IPS-NIHi7 (cell line): ENCODE data around the gene LTBP3.
"Not testable (repeated sequence)": the region's sequence is repeated elsewhere in the genome, so short reads cannot be mapped to it uniquely, and the experiment has no call there.

Experiments used
- DNase-seq: peaks from one replicate; pipeline ENCODE4 v3.0.0; 2012; ENCODE audit warnings: mixed read lengths; ENCODE audit errors: extremely low spot score

LTBP3 gene

DNA sequence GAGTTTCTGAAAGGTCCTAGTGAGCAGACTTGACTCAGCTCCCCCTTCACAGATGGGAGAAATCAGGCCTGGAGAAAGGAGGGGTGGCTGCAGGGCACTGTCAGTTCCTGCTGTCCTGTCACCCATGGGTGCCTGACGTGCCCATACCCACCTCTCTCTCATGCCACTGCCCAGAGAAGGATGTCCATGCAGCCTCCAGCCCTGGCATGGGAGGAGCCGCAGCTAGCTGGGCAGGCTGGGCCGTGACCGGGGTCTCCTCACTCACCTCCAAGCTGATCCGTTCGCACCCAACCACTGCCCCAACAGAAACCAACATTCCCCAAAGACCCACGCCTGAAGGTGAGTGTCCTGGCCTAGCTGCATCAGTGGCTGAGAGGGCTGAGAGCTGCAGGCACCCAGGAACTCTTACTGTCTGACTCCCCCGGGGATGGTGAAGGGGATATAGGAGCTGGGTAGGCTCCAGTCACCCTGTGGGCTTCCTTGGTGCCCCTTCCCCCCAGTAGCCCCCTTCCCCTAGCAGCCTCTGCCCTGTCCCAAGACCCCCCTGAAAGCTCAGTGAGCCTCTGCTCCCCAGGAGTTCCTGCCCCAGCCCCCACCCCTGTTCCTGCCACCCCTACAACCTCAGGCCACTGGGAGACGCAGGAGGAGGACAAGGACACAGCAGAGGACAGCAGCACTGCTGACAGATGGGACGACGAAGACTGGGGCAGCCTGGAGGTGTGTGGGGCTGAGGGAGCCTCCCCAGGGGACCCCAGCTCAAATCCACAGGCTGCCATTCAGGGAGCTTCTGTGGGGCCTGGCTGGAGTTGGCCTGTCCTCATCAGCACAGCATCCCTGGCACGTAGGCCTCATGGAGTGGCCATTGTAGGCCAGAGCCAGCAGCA lies 21.5 kb downstream of the LTBP3 start:
- no peak for DNase-seq

DNA sequence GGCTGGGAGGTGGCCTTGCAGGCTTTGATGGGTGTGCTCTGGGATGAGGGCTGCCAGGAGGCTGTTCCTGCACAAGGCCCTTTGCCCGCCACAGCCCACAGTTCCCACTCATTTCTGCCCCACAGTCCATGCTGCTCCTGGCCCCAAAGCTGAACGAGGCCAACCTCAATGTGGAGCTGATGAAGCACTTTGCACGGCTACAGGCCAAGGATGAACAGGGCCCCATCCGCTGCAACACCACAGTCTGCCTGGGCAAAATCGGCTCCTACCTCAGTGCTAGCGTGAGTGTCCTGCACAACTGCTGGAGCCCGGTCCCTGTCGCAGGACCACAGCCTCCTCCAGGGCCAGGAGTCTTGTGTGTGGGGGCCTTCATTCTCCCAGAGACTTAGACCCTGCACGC lies 23.1 kb downstream of the LTBP3 start:
- no peak for DNase-seq

DNA sequence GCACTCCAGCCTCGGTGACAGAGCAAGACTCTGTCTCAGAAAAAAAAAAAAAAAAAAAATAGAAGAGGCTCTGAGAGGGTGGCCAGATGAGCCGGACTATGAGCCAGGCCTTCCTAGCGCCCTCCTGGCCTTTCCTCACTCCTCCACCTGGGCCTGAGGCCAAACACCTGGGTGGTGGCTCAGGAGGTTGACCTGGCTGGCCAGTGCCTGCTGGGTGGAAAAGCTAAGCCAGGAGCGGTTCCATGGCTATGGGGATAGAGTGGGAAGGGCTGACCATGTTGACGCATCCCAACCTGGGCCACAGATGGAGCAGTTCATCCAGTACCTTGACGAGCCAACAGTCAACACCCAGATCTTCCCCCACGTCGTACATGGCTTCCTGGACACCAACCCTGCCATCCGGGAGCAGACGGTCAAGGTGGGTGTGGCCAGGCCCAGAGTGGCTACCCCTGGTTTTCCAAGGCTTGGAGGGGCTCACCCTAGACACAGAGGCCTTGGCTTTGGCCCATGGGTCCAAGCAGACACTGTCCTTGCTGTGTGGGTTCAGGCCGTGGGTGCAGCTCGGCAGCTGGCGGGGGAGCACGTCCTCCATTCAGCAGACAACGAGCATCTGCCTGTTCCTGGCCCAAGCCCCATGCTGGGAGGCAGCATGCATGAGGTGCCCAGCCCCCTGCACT lies 25.6 kb downstream of the LTBP3 start:
- no peak for DNase-seq

DNA sequence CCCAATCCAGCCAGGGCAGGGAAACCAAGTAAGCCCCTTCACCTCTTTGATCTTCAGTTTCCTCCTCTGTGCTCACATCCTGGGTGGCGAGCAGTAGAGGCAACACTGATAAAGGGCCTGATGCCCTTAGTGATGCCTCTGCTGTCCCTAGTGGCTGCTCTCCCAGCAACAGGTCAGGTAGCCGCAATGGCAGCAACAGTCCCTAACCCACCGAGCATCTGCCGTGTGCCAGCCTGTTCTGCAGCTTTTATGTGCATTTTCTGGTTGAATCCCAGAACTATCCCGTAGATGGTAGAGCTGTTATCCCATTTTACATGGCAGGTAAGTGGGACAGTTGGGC lies 28.0 kb downstream of the LTBP3 start:
- peak; percentile 46 for DNase-seq

DNA sequence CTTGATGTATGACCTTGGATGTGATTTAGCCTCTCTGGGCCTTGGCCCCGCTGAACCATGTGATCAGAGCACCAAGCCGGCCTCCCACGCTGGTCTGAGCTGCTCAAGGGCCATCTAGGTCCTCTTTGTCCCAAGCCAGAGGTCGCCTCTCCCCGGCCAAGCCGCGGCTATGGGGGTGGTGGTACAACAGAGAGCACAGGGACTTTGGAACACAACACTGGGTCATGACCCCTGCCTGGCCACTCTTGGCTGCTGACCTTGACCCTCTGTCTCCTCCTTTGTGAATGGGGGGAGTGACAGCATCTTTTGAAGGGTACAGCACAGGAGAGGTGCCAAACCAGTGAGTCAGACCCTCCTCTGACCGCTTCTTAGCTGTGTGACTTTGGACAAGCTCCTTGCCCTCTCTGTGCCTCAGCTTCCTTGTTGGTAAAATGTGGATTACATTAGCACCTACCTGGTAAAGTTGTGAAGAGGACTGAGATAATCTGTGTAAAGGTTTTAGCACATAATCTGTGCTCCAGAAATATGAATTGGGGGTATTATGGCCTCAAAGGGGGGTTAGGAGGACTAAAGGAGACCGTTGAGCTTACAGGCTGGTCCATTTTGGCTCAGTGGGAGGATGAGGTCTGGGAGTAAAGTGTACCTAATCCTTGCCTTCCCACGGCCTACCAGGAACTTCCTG lies 28.5 kb downstream of the LTBP3 start:
- no peak for DNase-seq

DNA sequence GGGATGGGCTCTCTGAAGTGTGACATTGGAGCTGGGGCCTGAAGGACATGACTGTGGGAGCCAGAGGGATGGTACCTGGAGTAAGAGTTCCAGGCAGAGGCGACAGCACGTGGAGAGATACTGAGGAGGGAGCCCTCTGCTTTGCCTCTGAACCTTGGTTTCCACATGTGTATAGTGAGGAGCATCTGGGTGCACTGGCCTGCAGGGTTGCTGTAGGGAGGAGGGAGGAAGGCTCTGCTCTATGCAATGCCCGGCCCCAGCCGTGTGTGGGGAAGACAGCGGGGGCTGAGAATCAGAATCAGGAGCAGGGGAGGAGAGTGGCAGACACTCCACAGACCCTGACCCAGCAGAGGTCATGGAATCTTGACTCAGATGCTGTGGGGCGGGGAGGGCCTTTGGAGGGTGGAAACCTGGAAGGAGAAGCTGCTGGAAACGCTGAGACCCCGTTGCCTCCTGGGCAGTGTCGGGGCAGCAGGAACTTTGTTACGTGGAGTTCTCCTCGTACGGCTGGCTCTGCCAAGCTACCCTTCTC lies 29.3 kb downstream of the LTBP3 start:
- DNase-seq, result no peak

DNA sequence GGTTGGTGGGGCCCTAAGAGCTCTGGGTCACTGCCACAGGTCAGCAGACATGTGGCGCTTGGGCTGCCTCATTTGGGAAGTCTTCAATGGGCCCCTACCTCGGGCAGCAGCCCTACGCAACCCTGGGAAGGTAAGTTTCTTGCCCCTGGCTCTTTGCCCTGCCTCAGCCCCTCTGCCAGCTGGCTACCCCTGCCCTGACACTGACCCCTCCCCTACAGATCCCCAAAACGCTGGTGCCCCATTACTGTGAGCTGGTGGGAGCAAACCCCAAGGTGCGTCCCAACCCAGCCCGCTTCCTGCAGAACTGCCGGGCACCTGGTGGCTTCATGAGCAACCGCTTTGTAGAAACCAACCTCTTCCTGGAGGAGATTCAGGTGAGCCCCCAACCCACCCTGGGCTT lies 31.4 kb downstream of the LTBP3 start:
- no peak for DNase-seq

DNA sequence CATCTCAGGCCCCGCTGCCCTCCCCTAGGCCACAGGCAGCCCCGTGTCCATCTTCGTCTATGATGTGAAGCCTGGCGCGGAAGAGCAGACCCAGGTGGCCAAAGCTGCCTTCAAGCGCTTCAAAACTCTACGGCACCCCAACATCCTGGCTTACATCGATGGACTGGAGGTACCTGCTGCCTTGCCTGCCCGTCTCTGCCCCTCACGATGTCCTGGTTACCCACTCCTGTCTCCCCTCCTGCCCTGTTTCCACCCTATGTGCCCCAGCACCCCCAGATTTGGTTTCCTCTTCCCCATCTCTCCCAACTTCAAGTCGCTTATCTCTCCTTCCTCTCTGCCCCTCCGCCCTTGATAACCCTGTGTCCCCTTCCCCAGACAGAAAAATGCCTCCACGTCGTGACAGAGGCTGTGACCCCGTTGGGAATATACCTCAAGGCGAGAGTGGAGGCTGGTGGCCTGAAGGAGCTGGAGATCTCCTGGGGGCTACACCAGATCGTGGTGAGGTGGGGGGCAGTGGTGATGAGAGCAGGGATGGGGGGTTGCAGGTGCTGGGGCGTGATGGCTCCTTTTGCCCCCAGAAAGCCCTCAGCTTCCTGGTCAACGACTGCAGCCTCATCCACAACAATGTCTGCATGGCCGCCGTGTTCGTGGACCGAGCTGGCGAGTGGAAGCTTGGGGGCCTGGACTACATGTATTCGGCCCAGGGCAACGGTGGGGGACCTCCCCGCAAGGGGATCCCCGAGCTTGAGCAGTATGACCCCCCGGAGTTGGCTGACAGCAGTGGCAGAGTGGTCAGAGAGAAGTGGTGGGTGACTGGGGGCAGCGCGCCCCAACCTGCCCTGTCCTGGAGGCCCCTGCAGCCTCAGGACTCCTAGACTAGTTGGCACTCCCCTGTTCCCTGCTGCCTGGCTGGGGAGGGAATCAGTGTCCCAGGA lies 32.3 kb downstream of the LTBP3 start:
- DNase-seq, result no peak

DNA sequence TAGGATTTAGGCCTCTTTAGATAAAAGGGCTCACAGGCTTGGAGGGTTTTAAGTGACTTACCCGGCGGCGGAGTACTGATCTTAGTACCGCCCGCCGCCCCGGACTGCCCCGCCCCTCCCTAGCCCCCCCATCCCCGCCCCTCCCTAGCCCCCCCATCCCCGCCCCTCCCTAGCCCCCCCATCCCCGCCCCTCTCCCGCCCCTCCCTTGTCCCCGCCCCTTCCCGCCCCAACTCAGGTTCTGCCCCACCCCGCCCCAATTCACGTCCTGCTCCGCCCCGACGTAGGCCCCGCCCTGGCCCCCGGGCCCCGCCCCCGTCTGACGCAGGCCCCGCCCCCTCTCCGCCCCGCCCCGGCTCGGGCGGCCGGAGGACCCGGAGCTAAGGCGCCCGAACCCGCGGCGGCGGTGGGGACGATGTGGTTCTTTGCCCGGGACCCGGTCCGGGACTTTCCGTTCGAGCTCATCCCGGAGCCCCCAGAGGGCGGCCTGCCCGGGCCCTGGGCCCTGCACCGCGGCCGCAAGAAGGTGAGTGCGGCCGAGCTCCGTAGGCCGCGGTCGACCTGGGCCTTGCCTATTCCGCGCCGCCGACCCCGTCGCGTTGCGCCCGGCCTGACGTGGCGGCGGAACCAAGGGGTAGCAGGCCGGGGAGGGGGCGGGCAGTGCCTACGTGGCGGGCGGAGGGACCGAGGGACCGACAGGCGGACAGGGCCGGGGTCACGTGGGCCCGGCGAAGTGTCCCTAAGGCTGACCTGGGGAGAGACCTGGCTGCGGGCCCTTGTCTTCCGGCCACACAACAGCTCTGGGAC lies 33.2 kb downstream of the LTBP3 start, which contains the start of gene SCYL1:
Gene SCYL1 (plus strand): TSS at position 343 of the 805 bp plus-strand sequence. CDS start 71 bp downstream, at position 414.
- DNase-seq, result peak; percentile 92

DNA sequence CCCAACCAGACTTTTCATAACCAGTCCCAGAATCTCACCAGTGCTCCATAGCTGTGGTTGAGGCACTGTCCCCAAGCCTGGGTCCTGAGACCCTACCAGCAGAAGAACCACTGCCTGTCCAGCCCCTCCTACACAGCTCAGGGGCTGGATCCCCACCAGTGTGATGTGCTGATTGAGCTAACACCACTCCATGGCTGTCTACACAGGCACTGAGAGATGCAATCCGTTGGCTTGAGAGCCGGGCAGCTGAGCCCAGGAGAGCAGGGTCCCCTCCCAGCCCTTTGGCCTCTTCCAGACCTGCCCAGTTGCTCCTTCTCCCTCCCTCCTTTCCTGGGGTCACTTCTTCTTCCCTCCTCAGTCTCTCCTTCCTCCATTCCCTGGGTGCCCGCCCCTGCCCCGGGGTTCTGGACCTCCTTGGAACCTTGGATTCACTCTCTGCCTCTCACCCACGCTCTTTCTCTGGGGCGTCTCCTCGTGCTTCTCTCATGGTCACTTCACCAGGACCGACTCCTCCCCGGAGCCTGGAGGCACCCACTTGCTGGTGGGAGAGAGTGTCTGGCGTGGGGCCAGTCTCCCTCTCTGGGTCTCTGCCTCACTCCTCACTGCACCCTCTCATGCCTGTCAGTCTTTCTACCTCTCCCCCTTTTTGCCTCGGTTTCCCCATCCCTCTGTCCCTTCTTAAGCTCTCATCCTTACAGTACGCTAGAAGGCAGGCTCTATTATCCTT lies 34.0 kb downstream of the LTBP3 start:
- no peak for DNase-seq

DNA sequence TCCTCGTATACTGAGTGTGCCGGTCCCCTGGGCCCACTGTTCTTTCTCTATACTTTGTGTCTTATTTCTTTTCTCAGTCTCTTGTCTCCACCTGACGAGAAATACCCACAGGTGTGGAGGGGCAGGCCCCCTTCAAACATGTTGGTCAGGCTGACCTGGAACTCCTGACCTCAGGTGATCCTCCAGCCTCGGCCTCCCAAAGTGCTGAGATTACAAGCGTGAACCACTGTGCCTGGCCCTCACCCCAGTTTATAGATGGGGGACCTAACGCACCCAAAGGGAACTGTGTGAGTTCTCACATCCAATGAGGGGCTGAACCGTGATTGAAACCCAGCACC lies 34.6 kb downstream of the LTBP3 start:
- DNase-seq, result not testable (repeated sequence)

DNA sequence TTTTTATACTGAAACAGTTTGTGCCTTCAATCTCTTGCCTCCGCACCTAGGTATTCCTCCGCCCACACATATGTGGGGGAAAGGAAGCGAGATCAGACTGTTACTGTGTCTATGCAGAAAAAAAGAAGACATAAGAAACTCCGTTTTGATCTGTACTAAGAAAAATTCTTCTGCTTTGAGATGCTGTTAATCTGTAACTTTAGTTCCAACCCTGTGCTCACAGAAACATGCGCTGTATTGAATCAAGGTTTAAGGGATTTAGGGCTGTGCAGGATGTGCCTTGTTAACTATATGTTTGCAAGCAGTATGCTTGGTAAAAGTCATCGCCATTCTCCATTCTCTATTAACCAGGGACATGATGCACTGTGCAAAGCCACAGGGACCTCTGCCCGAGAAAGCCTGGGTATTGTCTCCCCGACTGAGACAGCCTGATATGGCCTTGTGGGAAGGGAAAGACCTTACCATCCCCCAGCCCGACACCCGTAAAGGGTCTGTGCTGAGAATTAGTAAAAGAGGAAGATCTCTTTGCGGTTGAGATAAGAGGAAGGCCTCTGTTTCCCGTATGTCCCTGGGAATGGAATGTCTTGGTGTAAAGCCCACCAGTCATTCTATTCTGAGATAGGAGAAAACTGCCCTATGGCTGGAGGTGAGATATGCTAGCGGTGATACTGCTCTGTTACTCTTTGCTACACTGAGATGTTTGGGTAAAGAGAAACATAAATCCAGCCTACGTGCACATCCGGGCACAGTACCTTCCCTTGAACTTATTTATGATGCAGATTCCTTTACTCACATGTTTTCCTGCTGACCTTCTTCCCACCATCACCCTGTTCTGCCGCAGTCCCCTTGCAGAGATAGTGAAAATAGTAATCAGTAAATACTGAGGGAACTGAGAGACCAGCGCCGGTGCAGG lies 35.2 kb downstream of the LTBP3 start:
- DNase-seq, result not testable (repeated sequence)

DNA sequence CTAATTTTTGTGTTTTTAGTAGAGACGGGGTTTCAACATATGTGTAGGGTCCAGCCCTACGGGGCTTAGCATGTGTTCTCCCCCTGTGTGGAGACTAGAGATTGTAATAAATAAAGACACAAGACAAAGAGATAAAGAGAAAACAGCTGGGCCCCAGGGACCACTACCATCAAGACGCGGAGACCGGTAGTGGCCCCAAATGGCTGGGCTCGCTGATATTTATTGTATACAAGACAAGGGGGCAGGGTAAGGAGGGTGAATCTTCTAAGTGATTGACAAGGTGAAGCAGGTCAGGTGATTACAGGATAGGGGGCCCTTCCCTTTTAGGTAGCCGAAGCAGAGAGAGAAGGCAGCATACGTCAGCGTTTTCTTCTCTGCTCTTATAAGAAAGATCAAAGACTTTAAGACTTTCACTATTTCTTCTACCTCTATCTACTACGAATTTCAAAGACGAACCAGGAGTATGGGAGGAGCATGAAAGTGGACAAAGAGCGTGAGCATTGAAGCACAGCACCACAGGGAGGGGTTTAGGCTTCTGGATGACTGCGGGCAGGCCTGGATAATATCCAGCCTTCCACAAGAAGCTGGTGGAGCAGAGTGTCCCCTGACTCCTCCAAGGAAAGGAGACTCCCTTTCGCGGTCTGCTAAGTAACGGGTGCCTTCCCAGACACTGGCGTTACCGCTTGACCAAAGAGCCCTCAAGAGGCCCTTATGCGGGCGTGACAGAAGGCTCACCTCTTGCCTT lies 36.2 kb downstream of the LTBP3 start:
- DNase-seq, result not testable (repeated sequence)

DNA sequence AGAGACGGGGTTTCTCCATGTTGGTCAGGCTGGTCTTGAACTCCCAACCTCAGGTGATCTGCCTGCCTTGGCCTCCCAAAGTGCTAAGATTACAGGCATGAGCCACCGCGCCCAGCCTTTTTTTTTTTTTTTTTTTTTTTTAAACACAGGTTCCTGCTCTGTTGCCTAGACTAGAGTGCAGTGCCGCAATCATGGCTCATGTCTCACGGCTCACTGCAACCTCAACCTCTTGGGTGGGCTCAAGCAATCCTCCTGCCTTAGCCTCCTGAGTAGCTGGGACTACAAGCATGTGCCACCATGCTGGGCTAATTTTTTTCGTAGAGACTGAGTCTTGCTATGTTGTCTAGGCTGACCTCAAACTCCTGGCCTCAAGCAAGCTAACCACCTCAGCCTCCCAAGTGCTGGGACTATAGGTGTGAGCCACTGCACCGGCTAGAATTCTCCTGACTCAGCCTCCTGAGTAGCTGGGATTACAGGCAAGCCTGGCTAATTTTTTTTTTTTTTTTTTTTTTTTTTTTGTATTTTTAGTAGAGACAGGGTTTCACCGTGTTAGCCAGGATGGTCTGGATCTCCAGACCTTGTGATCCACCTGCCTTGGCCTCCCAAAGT lies 39.1 kb downstream of the LTBP3 start:
- DNase-seq, result not testable (repeated sequence)

DNA sequence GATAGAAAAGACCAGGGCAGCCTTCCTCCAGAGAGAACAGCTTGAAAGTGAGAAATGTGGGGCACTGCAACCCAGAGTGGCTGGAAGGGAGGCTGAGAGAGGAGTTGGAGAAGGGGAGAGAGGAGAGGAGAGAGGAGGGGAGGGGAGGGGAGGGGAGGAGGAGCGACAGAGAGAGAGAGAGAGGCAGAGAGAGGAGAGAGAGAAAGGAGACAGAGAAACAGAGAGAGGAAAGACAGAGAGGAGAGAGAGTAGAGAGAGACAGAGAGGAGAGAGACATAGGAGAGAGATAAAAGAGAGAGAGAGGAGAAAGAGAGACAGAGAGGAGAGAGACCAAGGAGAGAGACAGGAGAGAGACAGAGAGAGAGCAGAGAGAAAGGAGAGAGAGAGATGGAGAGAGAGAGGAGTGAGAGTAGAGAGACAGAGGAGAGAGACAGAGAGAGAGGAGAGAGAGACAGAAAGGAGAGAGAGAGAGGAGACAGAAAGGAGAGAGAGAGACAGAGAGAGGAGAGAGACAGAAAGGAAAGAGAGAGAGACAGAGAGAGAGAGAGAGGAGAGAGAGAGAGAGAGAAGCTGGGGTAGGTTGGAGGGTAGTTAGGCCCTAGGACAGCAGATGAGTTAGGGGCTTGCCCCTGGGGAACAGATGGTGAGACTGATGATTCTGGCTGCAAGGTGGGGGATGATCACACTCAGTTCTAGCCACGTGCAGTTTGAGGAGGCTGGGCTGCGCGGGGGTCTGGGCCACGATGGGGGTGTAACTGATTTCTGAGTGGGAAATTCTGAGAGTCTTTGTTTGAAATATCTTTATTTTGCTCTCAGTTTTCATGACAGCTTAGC lies 41.8 kb downstream of the LTBP3 start:
- DNase-seq, result no peak

DNA sequence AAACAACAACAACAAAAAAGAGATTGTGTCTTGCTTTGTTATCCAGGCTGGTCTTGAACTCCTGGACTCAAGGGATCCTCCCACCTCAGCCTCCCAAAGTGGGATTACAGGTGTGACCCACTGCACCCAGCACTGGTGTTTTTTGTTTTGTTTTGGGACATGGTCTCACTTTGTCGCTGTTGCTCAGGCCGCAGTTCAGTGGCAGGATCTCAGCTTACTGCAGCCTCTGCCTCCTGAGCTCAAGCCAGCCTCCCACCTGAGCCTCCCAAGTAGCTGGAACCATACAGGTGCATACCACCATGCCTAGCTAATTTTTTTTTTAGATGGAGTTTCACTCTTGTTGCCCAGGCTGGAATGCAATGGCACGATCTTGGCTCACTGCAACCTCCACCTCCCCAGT lies 45.8 kb downstream of the LTBP3 start:
- not testable (repeated sequence) for DNase-seq
